ENCODE results near the gene PTPRN2.

DNA sequence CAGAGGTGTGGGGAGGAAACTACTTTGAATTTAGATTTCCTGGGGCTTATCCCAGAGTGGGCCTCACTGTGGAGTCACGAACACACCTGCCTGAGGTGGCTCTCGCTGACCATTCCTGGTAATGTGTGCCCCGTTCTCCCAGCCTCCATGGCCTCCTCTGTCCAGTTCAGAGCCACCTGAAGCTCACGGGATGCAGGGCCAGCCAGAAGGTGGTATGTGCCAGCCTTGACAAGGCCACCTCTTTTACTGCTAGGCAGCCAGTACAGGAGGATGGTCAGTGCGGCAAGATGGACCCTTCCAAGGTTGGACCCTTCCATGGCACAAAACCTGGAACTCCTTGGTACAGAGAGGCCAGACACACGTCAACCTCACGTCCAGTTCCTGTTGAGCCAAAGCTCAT, 1040.5 kb downstream of the PTPRN2 start:
- TF ChIP-seq, protein P1, sequence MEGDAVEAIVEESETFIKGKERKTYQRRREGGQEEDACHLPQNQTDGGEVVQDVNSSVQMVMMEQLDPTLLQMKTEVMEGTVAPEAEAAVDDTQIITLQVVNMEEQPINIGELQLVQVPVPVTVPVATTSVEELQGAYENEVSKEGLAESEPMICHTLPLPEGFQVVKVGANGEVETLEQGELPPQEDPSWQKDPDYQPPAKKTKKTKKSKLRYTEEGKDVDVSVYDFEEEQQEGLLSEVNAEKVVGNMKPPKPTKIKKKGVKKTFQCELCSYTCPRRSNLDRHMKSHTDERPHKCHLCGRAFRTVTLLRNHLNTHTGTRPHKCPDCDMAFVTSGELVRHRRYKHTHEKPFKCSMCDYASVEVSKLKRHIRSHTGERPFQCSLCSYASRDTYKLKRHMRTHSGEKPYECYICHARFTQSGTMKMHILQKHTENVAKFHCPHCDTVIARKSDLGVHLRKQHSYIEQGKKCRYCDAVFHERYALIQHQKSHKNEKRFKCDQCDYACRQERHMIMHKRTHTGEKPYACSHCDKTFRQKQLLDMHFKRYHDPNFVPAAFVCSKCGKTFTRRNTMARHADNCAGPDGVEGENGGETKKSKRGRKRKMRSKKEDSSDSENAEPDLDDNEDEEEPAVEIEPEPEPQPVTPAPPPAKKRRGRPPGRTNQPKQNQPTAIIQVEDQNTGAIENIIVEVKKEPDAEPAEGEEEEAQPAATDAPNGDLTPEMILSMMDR (IDR thresholded peaks at IDR 0.05) = no peak
- TF ChIP-seq POLR2AphosphoS5 (IDR thresholded peaks at IDR 0.05) (no peak), POLR2A (IDR thresholded peaks at IDR 0.05) (no peak)
